ENCODE measurements around the gene ICE2.

DNA sequence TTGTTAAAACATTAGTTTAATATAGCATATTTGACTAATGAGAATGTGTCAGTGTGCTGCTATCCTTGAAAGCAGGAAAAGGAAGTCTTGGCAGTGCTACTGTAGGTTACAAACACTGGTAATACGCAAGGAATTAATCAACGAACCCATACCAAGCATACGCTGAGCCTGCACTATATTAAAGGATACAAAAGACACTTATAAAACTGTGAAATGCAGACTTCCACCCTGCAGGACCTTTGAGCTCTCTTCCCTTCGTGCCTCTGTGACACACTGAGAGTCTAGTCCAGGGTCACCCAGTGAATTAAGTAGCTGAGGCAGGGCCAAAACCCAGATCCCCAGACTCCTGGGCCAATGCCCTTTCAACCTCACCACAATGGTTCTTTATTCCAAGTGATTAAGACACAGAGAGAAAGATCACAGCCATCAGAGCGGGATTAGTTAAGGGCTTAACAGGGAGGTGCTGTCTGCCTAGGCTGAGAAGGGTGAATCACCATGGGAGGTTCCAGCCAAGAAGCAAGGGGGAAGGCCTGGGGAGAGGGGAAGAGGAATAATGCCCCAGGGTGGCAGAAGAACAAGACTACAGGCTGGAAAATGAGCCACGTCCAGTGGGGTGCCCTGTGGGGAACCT lies 88.0 kb downstream of the ICE2 start:
- TF ChIP-seq, protein P1, sequence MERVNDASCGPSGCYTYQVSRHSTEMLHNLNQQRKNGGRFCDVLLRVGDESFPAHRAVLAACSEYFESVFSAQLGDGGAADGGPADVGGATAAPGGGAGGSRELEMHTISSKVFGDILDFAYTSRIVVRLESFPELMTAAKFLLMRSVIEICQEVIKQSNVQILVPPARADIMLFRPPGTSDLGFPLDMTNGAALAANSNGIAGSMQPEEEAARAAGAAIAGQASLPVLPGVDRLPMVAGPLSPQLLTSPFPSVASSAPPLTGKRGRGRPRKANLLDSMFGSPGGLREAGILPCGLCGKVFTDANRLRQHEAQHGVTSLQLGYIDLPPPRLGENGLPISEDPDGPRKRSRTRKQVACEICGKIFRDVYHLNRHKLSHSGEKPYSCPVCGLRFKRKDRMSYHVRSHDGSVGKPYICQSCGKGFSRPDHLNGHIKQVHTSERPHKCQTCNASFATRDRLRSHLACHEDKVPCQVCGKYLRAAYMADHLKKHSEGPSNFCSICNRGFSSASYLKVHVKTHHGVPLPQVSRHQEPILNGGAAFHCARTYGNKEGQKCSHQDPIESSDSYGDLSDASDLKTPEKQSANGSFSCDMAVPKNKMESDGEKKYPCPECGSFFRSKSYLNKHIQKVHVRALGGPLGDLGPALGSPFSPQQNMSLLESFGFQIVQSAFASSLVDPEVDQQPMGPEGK (CRISPR knock-in tag; IDR thresholded peaks at IDR 0.05; ENCODE audit: borderline replicate concordance) = no peak
- TF ChIP-seq, protein P2, sequence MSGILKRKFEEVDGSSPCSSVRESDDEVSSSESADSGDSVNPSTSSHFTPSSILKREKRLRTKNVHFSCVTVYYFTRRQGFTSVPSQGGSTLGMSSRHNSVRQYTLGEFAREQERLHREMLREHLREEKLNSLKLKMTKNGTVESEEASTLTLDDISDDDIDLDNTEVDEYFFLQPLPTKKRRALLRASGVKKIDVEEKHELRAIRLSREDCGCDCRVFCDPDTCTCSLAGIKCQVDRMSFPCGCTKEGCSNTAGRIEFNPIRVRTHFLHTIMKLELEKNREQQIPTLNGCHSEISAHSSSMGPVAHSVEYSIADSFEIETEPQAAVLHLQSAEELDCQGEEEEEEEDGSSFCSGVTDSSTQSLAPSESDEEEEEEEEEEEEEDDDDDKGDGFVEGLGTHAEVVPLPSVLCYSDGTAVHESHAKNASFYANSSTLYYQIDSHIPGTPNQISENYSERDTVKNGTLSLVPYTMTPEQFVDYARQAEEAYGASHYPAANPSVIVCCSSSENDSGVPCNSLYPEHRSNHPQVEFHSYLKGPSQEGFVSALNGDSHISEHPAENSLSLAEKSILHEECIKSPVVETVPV (CRISPR knock-in tag; IDR thresholded peaks at IDR 0.05) = no peak
- TF ChIP-seq OSR1 (CRISPR knock-in tag; IDR thresholded peaks at IDR 0.05) = no peak
- TF ChIP-seq ZNF70 (CRISPR knock-in tag; IDR thresholded peaks at IDR 0.05) = peak; percentile 27; the same call in 1 of the 2 replicates
- TF ChIP-seq, protein P3, sequence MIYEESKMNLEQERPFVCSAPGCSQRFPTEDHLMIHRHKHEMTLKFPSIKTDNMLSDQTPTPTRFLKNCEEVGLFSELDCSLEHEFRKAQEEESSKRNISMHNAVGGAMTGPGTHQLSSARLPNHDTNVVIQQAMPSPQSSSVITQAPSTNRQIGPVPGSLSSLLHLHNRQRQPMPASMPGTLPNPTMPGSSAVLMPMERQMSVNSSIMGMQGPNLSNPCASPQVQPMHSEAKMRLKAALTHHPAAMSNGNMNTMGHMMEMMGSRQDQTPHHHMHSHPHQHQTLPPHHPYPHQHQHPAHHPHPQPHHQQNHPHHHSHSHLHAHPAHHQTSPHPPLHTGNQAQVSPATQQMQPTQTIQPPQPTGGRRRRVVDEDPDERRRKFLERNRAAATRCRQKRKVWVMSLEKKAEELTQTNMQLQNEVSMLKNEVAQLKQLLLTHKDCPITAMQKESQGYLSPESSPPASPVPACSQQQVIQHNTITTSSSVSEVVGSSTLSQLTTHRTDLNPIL (CRISPR knock-in tag; IDR thresholded peaks at IDR 0.05; ENCODE audit: low read depth) = 0 out of 2 replicates have a peak, but pooled peaks have one; percentile 15
- TF ChIP-seq, protein P4, sequence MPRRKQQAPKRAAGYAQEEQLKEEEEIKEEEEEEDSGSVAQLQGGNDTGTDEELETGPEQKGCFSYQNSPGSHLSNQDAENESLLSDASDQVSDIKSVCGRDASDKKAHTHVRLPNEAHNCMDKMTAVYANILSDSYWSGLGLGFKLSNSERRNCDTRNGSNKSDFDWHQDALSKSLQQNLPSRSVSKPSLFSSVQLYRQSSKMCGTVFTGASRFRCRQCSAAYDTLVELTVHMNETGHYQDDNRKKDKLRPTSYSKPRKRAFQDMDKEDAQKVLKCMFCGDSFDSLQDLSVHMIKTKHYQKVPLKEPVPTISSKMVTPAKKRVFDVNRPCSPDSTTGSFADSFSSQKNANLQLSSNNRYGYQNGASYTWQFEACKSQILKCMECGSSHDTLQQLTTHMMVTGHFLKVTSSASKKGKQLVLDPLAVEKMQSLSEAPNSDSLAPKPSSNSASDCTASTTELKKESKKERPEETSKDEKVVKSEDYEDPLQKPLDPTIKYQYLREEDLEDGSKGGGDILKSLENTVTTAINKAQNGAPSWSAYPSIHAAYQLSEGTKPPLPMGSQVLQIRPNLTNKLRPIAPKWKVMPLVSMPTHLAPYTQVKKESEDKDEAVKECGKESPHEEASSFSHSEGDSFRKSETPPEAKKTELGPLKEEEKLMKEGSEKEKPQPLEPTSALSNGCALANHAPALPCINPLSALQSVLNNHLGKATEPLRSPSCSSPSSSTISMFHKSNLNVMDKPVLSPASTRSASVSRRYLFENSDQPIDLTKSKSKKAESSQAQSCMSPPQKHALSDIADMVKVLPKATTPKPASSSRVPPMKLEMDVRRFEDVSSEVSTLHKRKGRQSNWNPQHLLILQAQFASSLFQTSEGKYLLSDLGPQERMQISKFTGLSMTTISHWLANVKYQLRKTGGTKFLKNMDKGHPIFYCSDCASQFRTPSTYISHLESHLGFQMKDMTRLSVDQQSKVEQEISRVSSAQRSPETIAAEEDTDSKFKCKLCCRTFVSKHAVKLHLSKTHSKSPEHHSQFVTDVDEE (CRISPR knock-in tag; IDR thresholded peaks at IDR 0.05) = no peak
- no peak for TF ChIP-seq ESRRG (CRISPR knock-in tag; IDR thresholded peaks at IDR 0.05)
- TF ChIP-seq BACH2 (CRISPR knock-in tag; IDR thresholded peaks at IDR 0.05; ENCODE audit: borderline replicate concordance) = no peak
- peak; percentile 53; the same call in 1 of the 2 replicates for TF ChIP-seq RARB (CRISPR knock-in tag; IDR thresholded peaks at IDR 0.05)
- TF ChIP-seq PPARA (CRISPR knock-in tag; IDR thresholded peaks at IDR 0.05; ENCODE audit: borderline replicate concordance) = no peak
- TF ChIP-seq TOX (CRISPR knock-in tag; IDR thresholded peaks at IDR 0.05; ENCODE audit: borderline replicate concordance) = no peak
- 0 out of 2 replicates have a peak, but pooled peaks have one; percentile 35 for TF ChIP-seq ZFP3 (CRISPR knock-in tag; IDR thresholded peaks at IDR 0.05)
- no peak for TF ChIP-seq ARNTL (CRISPR knock-in tag; IDR thresholded peaks at IDR 0.05; ENCODE audit: borderline replicate concordance, low read depth)
- no peak for TF ChIP-seq SNAI2 (CRISPR knock-in tag; IDR thresholded peaks at IDR 0.05)
